Fibroblast of gingiva (primary cell): ENCODE measurements around the gene SNX11.
"Not testable (repeated sequence)": the region's sequence is repeated elsewhere in the genome, so short reads cannot be mapped to it uniquely, and the experiment has no call there.

Experiments
- DNase-seq: peaks from one replicate; pipeline ENCODE4 v3.0.0-alpha.2; 2011; ENCODE audit warnings: low read depth

Gene SNX11

GRCh38 chr17:48107137-48108055 is at the start of gene SNX11:
Gene SNX11 (plus strand): TSS chr17:48107766. CDS start chr17:48112044, 4,278 bp downstream.
- peak; percentile 74 for DNase-seq

GRCh38 chr17:48058393-48059124 is 49.0 kb upstream of the SNX11 start:
- no peak for DNase-seq

- DNase-seq: no peak
These were observed 48.4 kb upstream of the SNX11 start for GRCh38 chr17:48059125-48059668.

GRCh38 chr17:48060249-48060648 is 47.3 kb upstream of the SNX11 start:
- DNase-seq: no peak

GRCh38 chr17:48062273-48062672 is 45.3 kb upstream of the SNX11 start:
- DNase-seq: no peak

- no peak for DNase-seq
These were observed 42.9 kb upstream of the SNX11 start for GRCh38 chr17:48064638-48065037.

GRCh38 chr17:48066192-48066591 is 41.4 kb upstream of the SNX11 start:
- DNase-seq: no peak

GRCh38 chr17:48066656-48067055 is 40.9 kb upstream of the SNX11 start:
- DNase-seq: no peak

- no peak for DNase-seq
These were observed 40.3 kb upstream of the SNX11 start for GRCh38 chr17:48067245-48067644.

GRCh38 chr17:48067808-48068207 is 39.8 kb upstream of the SNX11 start:
- DNase-seq: not testable (repeated sequence)

GRCh38 chr17:48068491-48068961 is 39.0 kb upstream of the SNX11 start:
- DNase-seq: no peak

GRCh38 chr17:48070195-48070594 is 37.4 kb upstream of the SNX11 start:
- no peak for DNase-seq

- DNase-seq: peak; percentile 81
These were observed 35.9 kb upstream of the SNX11 start for GRCh38 chr17:48071654-48072053.

- not testable (repeated sequence) for DNase-seq
These were observed 34.8 kb upstream of the SNX11 start for GRCh38 chr17:48072811-48073210.

- not testable (repeated sequence) for DNase-seq
These were observed 33.9 kb upstream of the SNX11 start for GRCh38 chr17:48073566-48074094.

GRCh38 chr17:48074322-48075081 is 33.1 kb upstream of the SNX11 start:
- DNase-seq: peak; percentile 81

GRCh38 chr17:48077152-48077551 is 30.4 kb upstream of the SNX11 start:
- not testable (repeated sequence) for DNase-seq

GRCh38 chr17:48081858-48082257 is 25.7 kb upstream of the SNX11 start:
- DNase-seq: no peak

GRCh38 chr17:48084932-48085331 is 22.6 kb upstream of the SNX11 start:
- no peak for DNase-seq

GRCh38 chr17:48093341-48094045 is 14.1 kb upstream of the SNX11 start:
- DNase-seq: no peak

GRCh38 chr17:48095611-48096010 is 12.0 kb upstream of the SNX11 start:
- peak; percentile 74 for DNase-seq
